ENCODE results near the gene PERP. TPM values are rescaled to one million over a fixed set of nuclear protein-coding genes. Genes with fewer than 3 reads are reported as not detected.
"Not testable (repeated sequence)": the region's sequence is repeated elsewhere in the genome, so short reads cannot be mapped to it uniquely, and the experiment has no call there.

The PERP gene
- total RNA-seq, 4 donors from 2014 or later: 7.6 to 75.4 (median 23.1) TPM

DNA sequence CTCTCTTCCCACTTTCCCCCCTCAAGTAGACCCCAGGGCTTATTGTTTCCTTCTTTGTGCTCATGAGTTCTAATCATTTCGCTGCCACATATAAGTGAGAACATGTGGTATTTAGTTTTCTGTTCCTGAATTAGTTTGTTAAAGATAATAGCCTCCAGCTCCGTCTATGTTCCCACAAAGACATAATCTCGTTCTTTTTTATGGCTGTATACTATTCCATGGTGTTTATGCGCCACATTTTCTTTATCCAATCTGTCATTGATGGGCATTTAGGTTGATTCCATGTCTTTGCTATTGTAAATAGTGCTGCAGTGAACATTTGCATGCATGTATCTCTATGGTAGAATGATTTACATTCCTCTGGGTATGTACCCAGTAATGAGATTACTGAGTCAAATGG, 16.9 kb upstream of the PERP start:
- DNase-seq (ENCODE audit: low spot score): no peak

DNA sequence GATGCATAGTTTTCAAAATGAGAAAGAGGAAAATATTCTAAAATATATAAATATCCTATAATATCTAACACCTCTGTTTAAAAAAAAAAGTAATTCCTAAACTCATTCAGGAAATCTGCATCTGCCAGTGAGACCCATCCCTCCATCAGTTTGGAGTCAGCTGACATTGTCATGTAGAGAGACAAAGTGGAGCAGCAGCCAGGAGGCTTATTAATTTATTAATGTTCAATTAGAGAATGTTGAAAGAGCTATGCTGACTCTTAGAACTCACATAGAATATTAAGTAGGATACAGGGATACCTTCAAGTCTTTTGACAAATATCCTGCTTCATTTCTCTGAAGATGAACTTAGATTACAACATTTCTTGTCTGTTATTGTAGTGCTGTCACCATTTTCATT, 12.8 kb upstream of the PERP start:
- ATAC-seq (ENCODE audit: low FRiP score) (no peak), DNase-seq (ENCODE audit: low spot score) (no peak)
- TF ChIP-seq CTCF (IDR thresholded peaks at IDR 0.05): no peak

More for the DNA sequence above, 16.9 kb upstream of the PERP start:
- ATAC-seq (ENCODE audit: low FRiP score): no peak
- no peak for TF ChIP-seq CTCF (IDR thresholded peaks at IDR 0.05)

GRCh38 chr6:138119229-138119628, 12.0 kb upstream of the PERP start:
- DNase-seq (ENCODE audit: low spot score); ATAC-seq (ENCODE audit: low FRiP score): not testable (repeated sequence)

DNA sequence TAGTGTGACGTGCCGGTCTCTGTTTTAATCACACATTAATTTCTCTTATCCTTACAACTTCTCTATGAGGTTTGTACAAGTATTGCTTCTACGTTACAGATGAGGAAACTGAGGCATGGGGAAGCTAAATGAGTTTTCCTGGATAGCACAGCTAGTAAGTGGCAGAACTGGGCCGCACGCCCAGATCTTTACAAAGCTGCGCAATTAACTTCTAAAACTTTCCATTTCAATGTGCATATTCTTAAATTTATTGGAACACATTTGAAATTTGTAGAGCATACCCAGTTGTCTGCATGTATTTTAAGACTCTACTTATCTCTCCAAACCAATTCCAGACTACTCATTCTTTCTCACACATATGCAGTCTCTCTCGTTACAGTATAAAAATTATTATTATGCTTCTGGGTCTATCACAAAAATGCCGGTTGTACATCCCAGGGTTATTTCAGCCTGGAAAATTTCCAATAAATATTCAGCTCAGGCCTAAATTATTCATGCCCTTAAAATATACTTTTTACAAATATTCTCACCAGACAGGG, 10.2 kb upstream of the PERP start:
- DNase-seq (ENCODE audit: low spot score): no peak
- ATAC-seq (ENCODE audit: low FRiP score): no peak
- TF ChIP-seq CTCF (IDR thresholded peaks at IDR 0.05): no peak

DNA sequence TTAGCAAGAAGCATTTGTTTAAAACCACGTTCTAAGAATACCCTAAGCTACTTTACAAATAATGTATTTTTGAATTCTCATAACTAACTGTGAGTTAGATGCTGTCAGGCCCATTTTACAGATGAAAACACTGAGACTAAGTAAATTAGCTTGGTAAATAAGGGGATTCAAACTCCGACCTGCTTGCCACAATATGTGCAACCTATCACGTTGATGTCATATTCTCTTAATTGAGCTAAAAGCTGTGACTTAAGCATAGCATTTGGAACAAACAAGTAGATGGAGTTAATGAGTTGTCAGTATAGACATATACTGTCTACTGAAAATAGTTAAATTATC, 9.4 kb upstream of the PERP start:
- TF ChIP-seq CTCF (IDR thresholded peaks at IDR 0.05): no peak
- DNase-seq (ENCODE audit: low spot score): no peak
- no peak for ATAC-seq (ENCODE audit: low FRiP score)

GRCh38 chr6:138115877-138116660, 8.8 kb upstream of the PERP start:
- ATAC-seq (ENCODE audit: low FRiP score) (peak; percentile 65), DNase-seq (ENCODE audit: low spot score) (no peak)
- TF ChIP-seq CTCF (IDR thresholded peaks at IDR 0.05): peak in 1 of 3 donors; percentile 47

- TF ChIP-seq CTCF (IDR thresholded peaks at IDR 0.05): no peak
- DNase-seq (ENCODE audit: low spot score) (no peak), ATAC-seq (ENCODE audit: low FRiP score) (no peak)
Measured at GRCh38 chr6:138115201-138115600, 8.0 kb upstream of the PERP start.

Data from omental fat pad (tissue), 4 donors.